Measurements from ENCODE around the gene GOLGA3. TPM values are rescaled to one million over a fixed set of nuclear protein-coding genes. Genes with fewer than 3 reads are reported as not detected.
"Not testable (repeated sequence)": the region's sequence is repeated elsewhere in the genome, so short reads cannot be mapped to it uniquely, and the experiment has no call there.

Gene GOLGA3
- total RNA-seq, 2 donors from 2014 or later, result 32.2 to 49.8 TPM

- no peaks in the 10 kb centered on the region for H3K9me3 ChIP-seq
- H3K27ac ChIP-seq, result no peak overlapping the region
- DNase-seq (ENCODE audit: low spot score), result no peak
- no peaks in the 10 kb centered on the region for H3K4me1 ChIP-seq
- no peak overlapping the region for H3K4me3 ChIP-seq
- H3K36me3 ChIP-seq, result peaks cover 91% of the 10 kb centered on the region
- no peaks in the 10 kb centered on the region for H3K27me3 ChIP-seq
- no peak for TF ChIP-seq CTCF (IDR thresholded peaks at IDR 0.05)
Measured at GRCh38 chr12:132856581-132856980, 27.9 kb upstream of the GOLGA3 start.

- H3K27me3 ChIP-seq; H3K4me3 ChIP-seq; H3K4me1 ChIP-seq; H3K9me3 ChIP-seq; DNase-seq (ENCODE audit: low spot score); H3K27ac ChIP-seq: not testable (repeated sequence)
- peaks cover 92% of the 10 kb centered on the region for H3K36me3 ChIP-seq
Measured at GRCh38 chr12:132855211-132855610, 26.5 kb upstream of the GOLGA3 start.

- no peak overlapping the region for H3K27ac ChIP-seq
- no peak overlapping the region for H3K4me3 ChIP-seq
- DNase-seq (ENCODE audit: low spot score), result no peak
- H3K27me3 ChIP-seq, result no peaks in the 10 kb centered on the region
- H3K4me1 ChIP-seq, result no peaks in the 10 kb centered on the region
- H3K9me3 ChIP-seq, result no peaks in the 10 kb centered on the region
- peaks cover 92% of the 10 kb centered on the region for H3K36me3 ChIP-seq
- TF ChIP-seq CTCF (IDR thresholded peaks at IDR 0.05), result no peak
Measured at GRCh38 chr12:132853285-132854092, 24.8 kb upstream of the GOLGA3 start.

- Histone ChIP-seq H3K4me1 (no peaks in the 10 kb centered on the region), H3K27ac (no peak overlapping the region), H3K4me3 (no peak overlapping the region), H3K27me3 (no peaks in the 10 kb centered on the region), H3K9me3 (no peaks in the 10 kb centered on the region), H3K36me3 (peaks cover 88% of the 10 kb centered on the region)
- no peak for TF ChIP-seq CTCF (IDR thresholded peaks at IDR 0.05)
- DNase-seq (ENCODE audit: low spot score), result no peak
Measured at GRCh38 chr12:132852496-132852895, 23.8 kb upstream of the GOLGA3 start.

- DNase-seq (ENCODE audit: low spot score), result no peak
- TF ChIP-seq CTCF (IDR thresholded peaks at IDR 0.05), result no peak
- Histone ChIP-seq H3K4me1 (no peaks in the 10 kb centered on the region), H3K36me3 (peaks cover 88% of the 10 kb centered on the region), H3K27ac (no peak overlapping the region), H3K27me3 (no peaks in the 10 kb centered on the region), H3K4me3 (no peak overlapping the region), H3K9me3 (no peaks in the 10 kb centered on the region)
Measured at GRCh38 chr12:132851465-132851864, 22.8 kb upstream of the GOLGA3 start.

- no peak for TF ChIP-seq CTCF (IDR thresholded peaks at IDR 0.05)
- Histone ChIP-seq H3K4me3 (no peak overlapping the region), H3K27ac (no peak overlapping the region), H3K4me1 (no peaks in the 10 kb centered on the region), H3K36me3 (peaks cover 86% of the 10 kb centered on the region), H3K9me3 (no peaks in the 10 kb centered on the region), H3K27me3 (no peaks in the 10 kb centered on the region)
- DNase-seq (ENCODE audit: low spot score), result no peak
Measured at GRCh38 chr12:132850291-132850690, 21.6 kb upstream of the GOLGA3 start.
